ENCODE results near the gene CDH23. TPM values are rescaled to one million over a fixed set of nuclear protein-coding genes. Genes with fewer than 3 reads are reported as not detected.

The CDH23 gene
- total RNA-seq, 4 donors from 2014 or later = 7.1 to 56.2 (median 25.4) TPM

DNA sequence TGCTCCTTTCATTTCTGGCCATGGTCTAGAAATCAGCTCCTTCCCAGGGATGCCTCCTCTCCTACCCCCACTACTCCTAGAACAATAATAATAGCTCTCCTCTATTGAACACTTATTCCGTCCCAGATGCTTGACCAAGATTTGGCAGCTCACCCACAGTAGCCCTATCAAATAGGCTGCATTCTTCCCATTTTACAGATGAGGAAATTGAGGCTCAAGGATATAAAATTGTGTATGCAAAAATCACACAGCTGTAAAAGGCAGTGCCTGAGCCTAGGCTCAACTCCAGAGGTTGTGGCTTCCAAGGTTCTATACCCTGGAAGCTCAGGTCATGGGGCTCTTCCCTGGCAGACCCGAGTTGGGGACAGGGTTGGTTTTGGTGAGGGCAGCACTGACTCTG lies 240.6 kb downstream of the CDH23 start:
- H3K4me3 ChIP-seq = no peak overlapping the region
- TF ChIP-seq POLR2A (IDR thresholded peaks at IDR 0.05) = no peak
- TF ChIP-seq, protein P1, sequence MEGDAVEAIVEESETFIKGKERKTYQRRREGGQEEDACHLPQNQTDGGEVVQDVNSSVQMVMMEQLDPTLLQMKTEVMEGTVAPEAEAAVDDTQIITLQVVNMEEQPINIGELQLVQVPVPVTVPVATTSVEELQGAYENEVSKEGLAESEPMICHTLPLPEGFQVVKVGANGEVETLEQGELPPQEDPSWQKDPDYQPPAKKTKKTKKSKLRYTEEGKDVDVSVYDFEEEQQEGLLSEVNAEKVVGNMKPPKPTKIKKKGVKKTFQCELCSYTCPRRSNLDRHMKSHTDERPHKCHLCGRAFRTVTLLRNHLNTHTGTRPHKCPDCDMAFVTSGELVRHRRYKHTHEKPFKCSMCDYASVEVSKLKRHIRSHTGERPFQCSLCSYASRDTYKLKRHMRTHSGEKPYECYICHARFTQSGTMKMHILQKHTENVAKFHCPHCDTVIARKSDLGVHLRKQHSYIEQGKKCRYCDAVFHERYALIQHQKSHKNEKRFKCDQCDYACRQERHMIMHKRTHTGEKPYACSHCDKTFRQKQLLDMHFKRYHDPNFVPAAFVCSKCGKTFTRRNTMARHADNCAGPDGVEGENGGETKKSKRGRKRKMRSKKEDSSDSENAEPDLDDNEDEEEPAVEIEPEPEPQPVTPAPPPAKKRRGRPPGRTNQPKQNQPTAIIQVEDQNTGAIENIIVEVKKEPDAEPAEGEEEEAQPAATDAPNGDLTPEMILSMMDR (IDR thresholded peaks at IDR 0.05) = no peak
- no peaks in the 10 kb centered on the region for H3K27me3 ChIP-seq
- H3K27ac ChIP-seq = no peak overlapping the region
- no peaks in the 10 kb centered on the region for H3K4me1 ChIP-seq
- intact Hi-C loops (cut with DNase I; ENCODE audit: low total_unique reads) = no loop called here
- H3K9me3 ChIP-seq = no peaks in the 10 kb centered on the region
- DNase-seq = no peak
- H3K36me3 ChIP-seq = no peaks in the 10 kb centered on the region

DNA sequence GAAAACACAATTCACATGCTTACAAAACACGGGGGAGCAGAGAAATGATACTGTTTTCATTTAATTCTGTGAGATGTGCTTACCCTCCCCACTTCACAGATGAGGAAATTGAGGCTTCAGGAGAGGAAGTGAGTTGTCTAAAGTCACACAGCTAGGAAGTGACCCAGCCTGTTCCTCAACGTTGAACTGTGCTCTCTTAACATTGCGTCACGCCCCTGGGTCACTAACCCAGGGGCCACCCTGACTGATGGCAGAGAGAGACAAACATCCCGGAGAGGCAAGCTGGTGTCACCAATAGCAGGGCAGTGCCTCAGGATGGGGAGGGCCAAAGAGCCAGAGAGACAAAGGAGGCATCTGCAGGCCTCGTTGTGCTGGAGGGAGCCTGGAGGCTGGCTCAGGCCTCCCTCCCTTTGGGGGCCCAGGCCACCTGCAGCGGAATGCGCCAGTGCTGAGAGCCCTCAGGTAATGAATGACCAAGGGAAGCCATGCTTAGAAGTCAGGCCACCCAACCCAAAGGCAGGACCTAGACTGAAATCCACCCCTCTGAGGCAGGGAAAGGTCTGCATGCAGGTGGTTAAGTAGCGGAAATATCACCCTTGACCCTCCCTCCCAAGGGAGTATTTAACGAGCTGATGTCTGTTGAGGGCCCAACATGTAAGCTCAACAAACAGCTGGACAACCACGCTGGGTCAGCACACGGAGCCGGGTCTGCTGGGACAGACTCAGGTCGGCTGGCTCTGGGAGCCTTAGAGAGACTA lies 241.5 kb downstream of the CDH23 start:
- intact Hi-C loops (cut with DNase I; ENCODE audit: low total_unique reads) = no loop called here
- DNase-seq = no peak
- H3K27ac ChIP-seq = no peak overlapping the region

DNA sequence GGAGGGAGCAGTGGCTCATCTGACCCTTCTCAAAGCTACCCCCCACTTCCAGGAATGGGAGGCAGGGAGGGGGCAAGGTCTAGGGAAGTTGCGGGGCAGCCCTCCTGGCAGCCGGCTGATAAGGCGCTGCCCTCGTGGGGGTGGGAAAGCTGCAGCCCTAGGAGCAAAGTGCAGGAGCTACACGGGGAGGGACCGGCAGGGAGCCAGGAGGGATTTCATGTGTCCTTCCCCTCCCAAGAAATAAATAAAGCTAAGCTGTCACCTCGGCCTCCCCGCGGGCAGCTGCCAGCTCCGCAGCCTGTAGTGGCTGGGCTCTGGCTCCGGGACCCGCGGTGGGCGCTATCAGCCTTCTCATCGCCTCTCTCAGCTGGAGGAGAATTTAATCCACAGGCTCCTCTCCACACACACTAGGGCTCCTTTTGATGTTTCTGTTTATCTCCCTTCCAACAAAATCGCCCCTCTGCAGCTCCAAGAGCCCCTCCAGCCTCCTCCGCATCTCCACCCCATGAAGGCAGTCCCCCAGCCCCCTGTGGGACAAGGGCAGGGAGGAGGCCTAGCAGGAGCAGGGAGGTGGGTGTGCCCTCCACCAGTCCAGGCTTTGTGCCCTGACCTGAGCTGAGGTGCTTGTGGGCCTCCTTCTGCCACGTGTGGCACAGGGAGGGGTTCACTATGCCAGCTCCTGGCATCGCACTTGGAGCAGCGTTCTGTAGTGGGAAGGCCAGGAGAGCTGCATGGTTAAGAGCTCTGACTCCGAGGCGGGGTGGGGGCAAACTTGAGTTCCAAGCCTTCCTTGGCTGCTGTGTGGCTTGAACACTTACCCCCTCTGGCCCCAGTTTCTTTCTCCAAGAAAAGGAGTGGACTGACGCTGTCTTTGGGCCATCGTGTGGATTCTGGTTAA lies 242.4 kb downstream of the CDH23 start:
- Histone ChIP-seq H3K9me3 (no peaks in the 10 kb centered on the region), H3K27me3 (no peaks in the 10 kb centered on the region), H3K27ac (no peak overlapping the region), H3K36me3 (no peaks in the 10 kb centered on the region), H3K4me3 (no peak overlapping the region), H3K4me1 (no peaks in the 10 kb centered on the region)
- DNase-seq = peak in 1 of 2 donors; percentile 36
- intact Hi-C loops (cut with DNase I; ENCODE audit: low total_unique reads) = no loop called here
- TF ChIP-seq, protein P1 (IDR thresholded peaks at IDR 0.05) = no peak
- no peak for TF ChIP-seq POLR2A (IDR thresholded peaks at IDR 0.05)

More for the DNA sequence above, 241.5 kb downstream of the CDH23 start:
- no peaks in the 10 kb centered on the region for H3K4me1 ChIP-seq
- TF ChIP-seq, protein P1 (IDR thresholded peaks at IDR 0.05) = no peak
- TF ChIP-seq POLR2A (IDR thresholded peaks at IDR 0.05) = no peak
- no peaks in the 10 kb centered on the region for H3K27me3 ChIP-seq
- no peak overlapping the region for H3K4me3 ChIP-seq
- H3K9me3 ChIP-seq = no peaks in the 10 kb centered on the region
- H3K36me3 ChIP-seq = no peaks in the 10 kb centered on the region

DNA sequence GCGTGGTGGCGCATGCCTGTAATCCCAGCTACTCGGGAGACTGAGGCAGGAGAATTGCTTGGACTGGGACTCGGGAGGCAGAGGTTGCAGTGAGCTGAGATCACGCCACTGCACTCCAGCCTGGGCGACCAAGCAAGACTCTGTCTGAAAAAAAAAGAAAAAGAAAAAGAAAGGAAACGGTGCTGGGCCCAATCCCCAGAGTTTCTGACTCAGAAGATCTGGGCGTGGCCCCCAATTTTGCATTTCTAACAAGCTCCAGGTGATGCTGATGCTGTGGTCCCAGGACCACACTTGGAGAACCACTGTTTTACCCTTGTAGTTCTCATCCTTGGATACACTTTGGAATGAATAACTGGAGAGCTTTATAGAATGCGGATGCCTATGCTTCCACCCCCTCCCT lies 243.9 kb downstream of the CDH23 start:
- Histone ChIP-seq H3K4me1 (no peaks in the 10 kb centered on the region), H3K9me3 (no peaks in the 10 kb centered on the region), H3K27me3 (no peaks in the 10 kb centered on the region), H3K27ac (no peak overlapping the region), H3K4me3 (no peak overlapping the region), H3K36me3 (no peaks in the 10 kb centered on the region)
- TF ChIP-seq POLR2A (IDR thresholded peaks at IDR 0.05) = no peak
- TF ChIP-seq, protein P1 (IDR thresholded peaks at IDR 0.05) = no peak
- DNase-seq = no peak
- intact Hi-C loops (cut with DNase I; ENCODE audit: low total_unique reads) = no loop called here

DNA sequence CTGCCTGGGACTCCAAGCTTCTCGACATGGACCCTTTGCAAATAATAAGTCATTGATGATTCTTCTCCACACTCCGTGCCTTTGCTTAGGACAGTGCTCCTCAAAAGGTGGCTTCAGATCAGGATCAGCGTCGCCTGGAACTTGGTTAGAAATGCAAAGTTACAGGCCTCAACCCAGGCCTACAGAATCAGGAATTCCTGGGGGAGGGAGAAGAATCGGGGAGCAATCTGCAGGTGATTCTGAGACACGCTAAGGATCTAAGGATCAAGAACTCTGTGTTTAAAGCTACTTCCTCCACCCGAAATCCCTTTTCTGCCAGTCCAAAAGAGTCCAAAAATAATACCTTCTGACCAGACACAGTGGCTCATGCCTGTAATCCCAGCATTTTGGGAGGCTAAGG lies 244.7 kb downstream of the CDH23 start:
- TF ChIP-seq, protein P1 (IDR thresholded peaks at IDR 0.05) = no peak
- no peak for TF ChIP-seq POLR2A (IDR thresholded peaks at IDR 0.05)
- no peaks in the 10 kb centered on the region for H3K36me3 ChIP-seq
- no peaks in the 10 kb centered on the region for H3K4me1 ChIP-seq
- no peaks in the 10 kb centered on the region for H3K27me3 ChIP-seq
- H3K27ac ChIP-seq = no peak overlapping the region
- no peaks in the 10 kb centered on the region for H3K9me3 ChIP-seq
- no peak overlapping the region for H3K4me3 ChIP-seq
- intact Hi-C loops (cut with DNase I; ENCODE audit: low total_unique reads) = no loop called here
- DNase-seq = no peak

Measured in uterus (tissue), 4 donors.